ENCODE measurements around the gene ENPP6. TPM values are rescaled to one million over a fixed set of nuclear protein-coding genes. Genes with fewer than 3 reads are reported as not detected.

ENPP6 gene
- total and polyA plus RNA-seq, 7 experiments from 2014 or later = 3.1 TPM; not detected in 6

DNA sequence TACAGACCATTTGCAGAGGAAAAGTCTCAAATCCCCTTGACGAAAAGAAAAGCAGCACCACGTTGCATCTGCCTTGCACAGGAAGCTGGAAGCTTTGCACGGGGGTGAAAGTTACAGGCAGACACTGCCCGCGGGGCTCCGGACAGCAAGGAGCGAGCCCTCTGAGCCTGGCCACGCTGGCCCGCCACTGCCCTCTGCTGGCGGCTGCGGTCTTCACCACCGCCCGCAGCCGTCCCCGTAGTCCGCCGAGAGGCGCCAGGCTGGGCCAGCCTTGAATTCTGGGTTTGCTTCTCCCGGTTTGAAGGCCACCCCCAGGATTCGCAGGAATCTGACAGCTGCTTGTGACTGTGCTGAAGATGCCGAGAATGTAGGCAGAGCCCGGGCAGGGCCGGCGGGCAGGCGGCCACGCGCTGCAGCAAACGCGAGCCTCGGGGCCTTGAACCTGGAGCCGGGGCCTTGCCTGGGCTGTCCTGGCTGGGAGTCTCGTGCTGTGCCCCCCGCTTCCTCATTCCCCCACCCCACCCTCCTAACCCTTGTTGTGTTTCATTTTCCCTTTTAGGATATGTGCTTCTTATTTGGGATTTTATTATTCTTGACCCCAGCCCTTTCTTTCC lies 49.2 kb downstream of the ENPP6 start:
- Mint-ChIP-seq H3K4me1 (peaks cover 0 to 20% (median 3%) of the 10 kb centered on the region in 7 donors), H3K27me3 (peaks cover 55 to 76% (median 67%) of the 10 kb centered on the region in 5 donors), H3K36me3 (no peaks in the 10 kb centered on the region), H3K27ac (no peak overlapping the region), H3K9me3 (peaks cover 0 to 2% (median 0%) of the 10 kb centered on the region in 11 donors), H3K4me3 (peak overlapping the region in 2 of 10 donors; percentile 37 to 64)
- H3K36me3 ChIP-seq (ENCODE audit: control insufficient read depth in 2 of 3, insufficient read depth in 3 of 3, low read length in 3 of 3) = no peaks in the 10 kb centered on the region
- peaks cover 0 to 3% of the 10 kb centered on the region in 2 donors for H3K27me3 ChIP-seq (ENCODE audit: control insufficient read depth in 2 of 2, insufficient read depth in 2 of 2, low read length in 2 of 2)
- ChIA-PET CTCF (interaction anchor here (1.2 to 1.3 kb wide), 2 partner anchors 83 to 328 kb away, joined by 3 to 5 read pairs; no protein-coding TSS in a partner anchor), POLR2A (no interaction called here)
- no peaks in the 10 kb centered on the region for H3K9me3 ChIP-seq (ENCODE audit: control insufficient read depth in 2 of 3, low read length in 3 of 3)
- peak in 7 of 9 donors; percentile 15 to 77 (median 33) for DNase-seq
- peak; percentile 89 for ATAC-seq
- H3K27ac ChIP-seq (ENCODE audit: low read depth, low read length) = no peak overlapping the region
- H3K4me3 ChIP-seq (ENCODE audit: low read length) = no peak overlapping the region
- intact Hi-C loops (cut with micrococcal nuclease) = loop anchor here (1.0 to 5.0 kb wide), 6 partner anchors 69 to 696 kb away; no protein-coding TSS in a partner anchor
- H3K4me1 ChIP-seq (ENCODE audit: control insufficient read depth in 2 of 2, insufficient read depth in 2 of 2, low read length in 2 of 2) = no peaks in the 10 kb centered on the region

- CTCF ChIA-PET = interaction anchor here (0.9 to 1.3 kb wide), 3 partner anchors 11 to 327 kb away, joined by 3 to 5 read pairs (median 4); no protein-coding TSS in a partner anchor
- Histone ChIP-seq H3K9me3 (ENCODE audit: control insufficient read depth in 2 of 3, low read length in 3 of 3) (no peaks in the 10 kb centered on the region), H3K27ac (ENCODE audit: low read depth, low read length) (no peak overlapping the region), H3K4me3 (ENCODE audit: low read length) (no peak overlapping the region), H3K4me1 (ENCODE audit: control insufficient read depth in 2 of 2, insufficient read depth in 2 of 2, low read length in 2 of 2) (no peaks in the 10 kb centered on the region), H3K27me3 (ENCODE audit: control insufficient read depth in 2 of 2, insufficient read depth in 2 of 2, low read length in 2 of 2) (peaks cover 0 to 3% of the 10 kb centered on the region in 2 donors), H3K36me3 (ENCODE audit: control insufficient read depth in 2 of 3, insufficient read depth in 3 of 3, low read length in 3 of 3) (no peaks in the 10 kb centered on the region)
- H3K27ac Mint-ChIP-seq = no peak overlapping the region
- no peak for ATAC-seq
- intact Hi-C loops (cut with micrococcal nuclease) = loop anchor here in 1 of 2 donors (5.0 kb wide), 2 partner anchors 70 to 695 kb away; no protein-coding TSS in a partner anchor
- peaks cover 0 to 2% (median 0%) of the 10 kb centered on the region in 11 donors for H3K9me3 Mint-ChIP-seq
- H3K27me3 Mint-ChIP-seq = peaks cover 56 to 74% (median 58%) of the 10 kb centered on the region in 5 donors
- H3K4me1 Mint-ChIP-seq = peaks cover 0 to 20% (median 3%) of the 10 kb centered on the region in 7 donors
- POLR2A ChIA-PET = no interaction called here
- no peaks in the 10 kb centered on the region for H3K36me3 Mint-ChIP-seq
- DNase-seq = no peak
- no peak overlapping the region for H3K4me3 Mint-ChIP-seq
Observed at GRCh38 chr4:184167576-184167975, 50.1 kb downstream of the ENPP6 start.

DNA sequence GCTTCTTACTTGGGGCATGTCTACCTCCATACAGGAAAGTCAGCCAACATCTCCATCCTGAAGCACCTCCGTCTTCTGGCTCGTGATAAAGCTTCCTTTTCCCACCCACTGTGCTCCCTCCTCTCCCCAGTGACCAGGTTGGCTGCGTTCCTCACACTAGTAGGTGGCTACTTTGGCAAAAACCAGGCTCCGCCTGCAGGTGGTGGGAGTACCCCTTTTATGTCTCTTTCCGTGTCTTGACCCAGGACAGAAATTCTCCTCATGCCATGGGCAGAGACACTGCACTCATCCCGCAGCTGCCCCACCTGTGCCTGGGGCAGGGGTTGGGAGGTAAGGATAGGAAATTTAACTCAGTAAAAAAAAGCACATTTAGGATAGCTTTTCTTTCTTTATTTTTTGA lies 50.9 kb downstream of the ENPP6 start:
- Mint-ChIP-seq H3K27ac (no peak overlapping the region), H3K4me1 (peaks cover 0 to 17% (median 3%) of the 10 kb centered on the region in 7 donors), H3K27me3 (peaks cover 54 to 71% (median 58%) of the 10 kb centered on the region in 5 donors), H3K36me3 (no peaks in the 10 kb centered on the region), H3K4me3 (no peak overlapping the region), H3K9me3 (peaks cover 0 to 2% (median 0%) of the 10 kb centered on the region in 11 donors)
- Histone ChIP-seq H3K4me1 (ENCODE audit: control insufficient read depth in 2 of 2, insufficient read depth in 2 of 2, low read length in 2 of 2) (no peaks in the 10 kb centered on the region), H3K9me3 (ENCODE audit: control insufficient read depth in 2 of 3, low read length in 3 of 3) (no peaks in the 10 kb centered on the region), H3K27ac (ENCODE audit: low read depth, low read length) (no peak overlapping the region), H3K36me3 (ENCODE audit: control insufficient read depth in 2 of 3, insufficient read depth in 3 of 3, low read length in 3 of 3) (no peaks in the 10 kb centered on the region), H3K4me3 (ENCODE audit: low read length) (no peak overlapping the region), H3K27me3 (ENCODE audit: control insufficient read depth in 2 of 2, insufficient read depth in 2 of 2, low read length in 2 of 2) (peaks cover 0 to 3% of the 10 kb centered on the region in 2 donors)
- intact Hi-C loops (cut with micrococcal nuclease) = loop anchor here in 1 of 2 donors (5.0 kb wide), 2 partner anchors 71 to 694 kb away; no protein-coding TSS in a partner anchor
- ATAC-seq (no peak), DNase-seq (no peak)
- ChIA-PET CTCF (interaction anchor here (0.9 kb wide), 1 partner anchor 12 kb away, joined by 4 read pairs; no protein-coding TSS in a partner anchor), POLR2A (no interaction called here)

DNA sequence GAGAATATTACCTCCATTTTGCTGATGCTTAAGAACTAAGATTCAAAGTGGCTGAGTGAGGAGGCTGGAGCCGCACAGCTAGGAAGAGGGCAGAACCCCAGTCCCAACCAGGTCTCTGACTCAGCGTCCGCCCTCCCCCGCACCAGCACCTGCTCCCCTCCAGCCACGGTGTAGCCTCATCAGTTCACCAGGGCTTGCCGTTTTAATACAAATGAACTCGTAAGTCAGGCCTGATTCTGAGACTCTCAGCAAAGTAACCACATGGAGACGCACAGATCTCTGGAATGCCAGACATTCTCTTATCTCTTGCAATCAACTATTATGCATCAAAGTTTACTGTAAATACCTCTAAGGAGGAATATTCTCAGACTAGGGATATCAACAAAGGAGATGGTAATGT lies 52.4 kb downstream of the ENPP6 start:
- DNase-seq (no peak), ATAC-seq (no peak)
- H3K9me3 ChIP-seq (ENCODE audit: control insufficient read depth in 2 of 3, low read length in 3 of 3) = no peaks in the 10 kb centered on the region
- H3K27ac ChIP-seq (ENCODE audit: low read depth, low read length) = no peak overlapping the region
- no peak overlapping the region for H3K4me3 Mint-ChIP-seq
- POLR2A ChIA-PET = no interaction called here
- CTCF ChIA-PET = no interaction called here
- intact Hi-C loops (cut with micrococcal nuclease) = loop anchor here in 1 of 2 donors (5.0 kb wide), 2 partner anchors 72 to 693 kb away; no protein-coding TSS in a partner anchor
- H3K4me1 Mint-ChIP-seq = peaks cover 0 to 11% (median 3%) of the 10 kb centered on the region in 7 donors
- H3K4me3 ChIP-seq (ENCODE audit: low read length) = no peak overlapping the region
- H3K27me3 ChIP-seq (ENCODE audit: control insufficient read depth in 2 of 2, insufficient read depth in 2 of 2, low read length in 2 of 2) = peaks cover 2 to 3% of the 10 kb centered on the region in 2 donors
- no peaks in the 10 kb centered on the region for H3K4me1 ChIP-seq (ENCODE audit: control insufficient read depth in 2 of 2, insufficient read depth in 2 of 2, low read length in 2 of 2)
- peaks cover 0 to 2% (median 0%) of the 10 kb centered on the region in 11 donors for H3K9me3 Mint-ChIP-seq
- no peaks in the 10 kb centered on the region for H3K36me3 Mint-ChIP-seq
- no peak overlapping the region for H3K27ac Mint-ChIP-seq
- peaks cover 60 to 74% (median 68%) of the 10 kb centered on the region in 5 donors for H3K27me3 Mint-ChIP-seq
- H3K36me3 ChIP-seq (ENCODE audit: control insufficient read depth in 2 of 3, insufficient read depth in 3 of 3, low read length in 3 of 3) = no peaks in the 10 kb centered on the region

GRCh38 chr4:184163813-184164212 lies 53.9 kb downstream of the ENPP6 start:
- Mint-ChIP-seq H3K36me3 (no peaks in the 10 kb centered on the region), H3K4me1 (peaks cover 0 to 3% (median under 1%) of the 10 kb centered on the region in 7 donors), H3K27me3 (peaks cover 59 to 83% (median 73%) of the 10 kb centered on the region in 5 donors), H3K27ac (no peak overlapping the region), H3K4me3 (no peak overlapping the region), H3K9me3 (peaks cover 0 to 2% (median 0%) of the 10 kb centered on the region in 11 donors)
- Histone ChIP-seq H3K36me3 (ENCODE audit: control insufficient read depth in 2 of 3, insufficient read depth in 3 of 3, low read length in 3 of 3) (no peaks in the 10 kb centered on the region), H3K9me3 (ENCODE audit: control insufficient read depth in 2 of 3, low read length in 3 of 3) (no peaks in the 10 kb centered on the region), H3K4me3 (ENCODE audit: low read length) (no peak overlapping the region), H3K4me1 (ENCODE audit: control insufficient read depth in 2 of 2, insufficient read depth in 2 of 2, low read length in 2 of 2) (no peaks in the 10 kb centered on the region), H3K27me3 (ENCODE audit: control insufficient read depth in 2 of 2, insufficient read depth in 2 of 2, low read length in 2 of 2) (peaks cover 3 to 6% of the 10 kb centered on the region in 2 donors), H3K27ac (ENCODE audit: low read depth, low read length) (no peak overlapping the region)
- ATAC-seq (no peak), DNase-seq (no peak)
- intact Hi-C loops (cut with micrococcal nuclease) = loop anchor here (1.0 kb wide), 1 partner anchor 324 kb away; no protein-coding TSS in a partner anchor
- ChIA-PET CTCF (no interaction called here), POLR2A (no interaction called here)

DNA sequence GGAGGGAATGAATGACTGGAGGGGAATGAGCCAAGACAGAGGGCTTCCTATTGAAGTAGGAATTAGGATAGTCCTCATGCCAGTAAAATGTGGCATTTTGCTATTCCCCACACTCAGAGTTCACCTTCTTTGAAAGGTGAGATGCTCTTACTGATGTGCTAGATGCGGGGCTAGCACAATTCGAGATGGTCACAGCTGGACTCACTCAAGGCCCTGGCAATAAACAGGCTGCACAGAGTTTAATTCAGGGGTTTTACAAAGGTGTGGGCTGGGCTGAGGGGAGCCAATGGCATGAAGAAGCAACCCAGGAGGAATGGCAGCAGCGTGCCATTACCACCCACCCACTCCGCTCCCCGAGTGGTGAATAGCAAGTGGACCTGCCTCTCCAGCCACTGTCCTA lies 55.1 kb downstream of the ENPP6 start:
- DNase-seq (no peak), ATAC-seq (no peak)
- H3K36me3 Mint-ChIP-seq = no peaks in the 10 kb centered on the region
- no peaks in the 10 kb centered on the region for H3K36me3 ChIP-seq (ENCODE audit: control insufficient read depth in 2 of 3, insufficient read depth in 3 of 3, low read length in 3 of 3)
- no peaks in the 10 kb centered on the region for H3K4me1 Mint-ChIP-seq
- ChIA-PET CTCF (interaction anchor here (0.6 kb wide), 2 partner anchors 11 to 809 kb away, joined by 3 read pairs; no protein-coding TSS in a partner anchor), POLR2A (no interaction called here)
- H3K27ac ChIP-seq (ENCODE audit: low read depth, low read length) = no peak overlapping the region
- H3K4me3 Mint-ChIP-seq = no peak overlapping the region
- no peaks in the 10 kb centered on the region for H3K4me1 ChIP-seq (ENCODE audit: control insufficient read depth in 2 of 2, insufficient read depth in 2 of 2, low read length in 2 of 2)
- H3K27me3 ChIP-seq (ENCODE audit: control insufficient read depth in 2 of 2, insufficient read depth in 2 of 2, low read length in 2 of 2) = peaks cover 0 to 6% of the 10 kb centered on the region in 2 donors
- H3K27me3 Mint-ChIP-seq = peaks cover 60 to 78% (median 69%) of the 10 kb centered on the region in 5 donors
- H3K9me3 ChIP-seq (ENCODE audit: control insufficient read depth in 2 of 3, low read length in 3 of 3) = no peaks in the 10 kb centered on the region
- intact Hi-C loops (cut with micrococcal nuclease) = no loop called here
- H3K9me3 Mint-ChIP-seq = peaks cover 0 to 2% (median 0%) of the 10 kb centered on the region in 11 donors
- no peak overlapping the region for H3K27ac Mint-ChIP-seq
- H3K4me3 ChIP-seq (ENCODE audit: low read length) = no peak overlapping the region
